ENCODE data around the gene EXOC3L2.

GRCh38 chr19:45171211-45171623, 74.0 kb downstream of the EXOC3L2 start:
- TF ChIP-seq CTCF (IDR thresholded peaks at IDR 0.05) (no peak), ZFX (IDR thresholded peaks at IDR 0.05; ENCODE audit: borderline replicate concordance) (no peak)

Measured in 22Rv1 (cell line).